Epithelial cell of proximal tubule (primary cell): Measurements from ENCODE around the gene KPNA5. TPM values are rescaled to one million over a fixed set of nuclear protein-coding genes. Genes with fewer than 3 reads are reported as not detected.
"Not testable (repeated sequence)": the region's sequence is repeated elsewhere in the genome, so short reads cannot be mapped to it uniquely, and the experiment has no call there.

Source experiments
- DNase-seq: peaks from one replicate; pipeline ENCODE4 v3.0.0-alpha.2; 2011; ENCODE audit warnings: low read depth
- H3K4me3 ChIP-seq: 2 replicates; pipeline ENCODE4 v1.5.1; 2011; ENCODE audit warnings: low read depth, mild to moderate bottlenecking, low read length
- total RNA-seq: library from RNA; depleted of rRNA; stranded (reverse); fragments of >200 nt; gene quantifications from 2 replicates; pipeline ENCODE4 v1.2.3, GENCODE V29; 2015
- TF ChIP-seq, protein P1 (sequence below): conservative IDR thresholded peaks from 2 replicates; pipeline ENCODE4 v1.5.1; 2012; ENCODE audit warnings: low read depth, mild to moderate bottlenecking, low read length

KPNA5 gene
- total RNA-seq, 1 donor from 2014 or later: 2.5 TPM

DNA sequence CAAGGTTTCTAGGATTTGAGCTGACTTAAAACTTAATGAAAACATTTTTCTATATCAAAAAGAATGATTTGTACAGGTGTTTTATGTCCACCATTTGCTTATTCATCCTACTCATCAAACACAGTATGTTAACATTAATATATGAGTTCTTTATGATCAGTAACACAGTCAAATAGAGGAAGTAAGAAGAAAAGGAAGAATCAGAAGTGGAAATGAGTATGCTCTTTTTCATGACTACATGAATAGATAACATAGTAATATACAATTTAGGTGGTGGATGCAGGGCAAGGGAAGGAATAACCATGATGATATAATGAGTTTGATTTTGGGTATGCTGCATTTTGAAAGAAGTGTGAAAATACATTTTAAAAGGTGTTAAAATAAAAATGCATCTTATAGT lies 16.5 kb downstream of the KPNA5 start:
- TF ChIP-seq, protein P1, sequence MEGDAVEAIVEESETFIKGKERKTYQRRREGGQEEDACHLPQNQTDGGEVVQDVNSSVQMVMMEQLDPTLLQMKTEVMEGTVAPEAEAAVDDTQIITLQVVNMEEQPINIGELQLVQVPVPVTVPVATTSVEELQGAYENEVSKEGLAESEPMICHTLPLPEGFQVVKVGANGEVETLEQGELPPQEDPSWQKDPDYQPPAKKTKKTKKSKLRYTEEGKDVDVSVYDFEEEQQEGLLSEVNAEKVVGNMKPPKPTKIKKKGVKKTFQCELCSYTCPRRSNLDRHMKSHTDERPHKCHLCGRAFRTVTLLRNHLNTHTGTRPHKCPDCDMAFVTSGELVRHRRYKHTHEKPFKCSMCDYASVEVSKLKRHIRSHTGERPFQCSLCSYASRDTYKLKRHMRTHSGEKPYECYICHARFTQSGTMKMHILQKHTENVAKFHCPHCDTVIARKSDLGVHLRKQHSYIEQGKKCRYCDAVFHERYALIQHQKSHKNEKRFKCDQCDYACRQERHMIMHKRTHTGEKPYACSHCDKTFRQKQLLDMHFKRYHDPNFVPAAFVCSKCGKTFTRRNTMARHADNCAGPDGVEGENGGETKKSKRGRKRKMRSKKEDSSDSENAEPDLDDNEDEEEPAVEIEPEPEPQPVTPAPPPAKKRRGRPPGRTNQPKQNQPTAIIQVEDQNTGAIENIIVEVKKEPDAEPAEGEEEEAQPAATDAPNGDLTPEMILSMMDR: no peak
- no peak overlapping the region for H3K4me3 ChIP-seq
- no peak for DNase-seq

GRCh38 chr6:116703888-116704287 lies 22.9 kb downstream of the KPNA5 start:
- H3K4me3 ChIP-seq, DNase-seq: not testable (repeated sequence)

GRCh38 chr6:116705917-116706316 lies 24.9 kb downstream of the KPNA5 start:
- no peak overlapping the region for H3K4me3 ChIP-seq
- no peak for DNase-seq
- TF ChIP-seq, protein P1: no peak

DNA sequence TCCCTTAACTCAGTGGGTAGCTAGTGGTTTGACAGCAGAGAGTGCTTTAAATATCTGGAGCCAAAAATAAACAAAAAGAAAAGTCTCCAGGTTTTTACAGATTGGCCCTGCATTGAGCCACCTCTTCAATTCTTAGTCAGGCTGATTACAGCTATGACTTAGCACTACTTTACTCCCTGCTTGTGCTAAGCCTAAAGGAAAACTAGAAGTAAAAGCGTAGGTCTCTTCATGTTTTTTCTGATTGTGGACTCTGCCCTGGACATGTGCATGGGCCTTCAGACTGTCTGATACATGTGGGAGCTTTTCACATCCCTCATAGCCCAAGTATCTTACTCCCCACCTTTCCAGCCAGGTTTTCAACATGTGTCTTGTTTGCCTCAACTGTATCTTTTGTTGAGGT lies 33.3 kb downstream of the KPNA5 start:
- no peak for DNase-seq
- TF ChIP-seq, protein P1: no peak
- H3K4me3 ChIP-seq: no peak overlapping the region

DNA sequence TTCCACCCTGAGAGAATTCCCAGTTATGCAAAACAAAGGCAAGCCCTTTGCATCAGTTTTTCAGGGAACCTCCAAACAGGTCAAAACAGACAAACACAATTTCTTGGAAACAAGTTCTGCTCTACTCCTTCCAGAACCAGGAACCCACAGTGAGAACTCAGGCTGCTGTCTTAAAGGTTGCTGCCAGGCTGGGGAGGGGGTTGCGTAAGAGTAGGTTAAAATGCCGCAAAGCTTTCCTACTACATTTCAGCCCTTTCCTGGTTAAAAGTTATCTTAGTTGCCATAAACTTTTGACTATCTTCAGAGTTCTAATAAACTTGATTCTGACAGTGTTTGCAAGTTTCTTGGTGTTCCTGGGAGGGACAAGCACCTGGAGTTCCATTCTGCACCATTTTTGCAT lies 33.8 kb downstream of the KPNA5 start:
- DNase-seq: no peak
- H3K4me3 ChIP-seq: no peak overlapping the region
- TF ChIP-seq, protein P1: no peak

- no peak for DNase-seq
- TF ChIP-seq, protein P1: no peak
Observed at GRCh38 chr6:116726947-116727346, 45.9 kb downstream of the KPNA5 start.

DNA sequence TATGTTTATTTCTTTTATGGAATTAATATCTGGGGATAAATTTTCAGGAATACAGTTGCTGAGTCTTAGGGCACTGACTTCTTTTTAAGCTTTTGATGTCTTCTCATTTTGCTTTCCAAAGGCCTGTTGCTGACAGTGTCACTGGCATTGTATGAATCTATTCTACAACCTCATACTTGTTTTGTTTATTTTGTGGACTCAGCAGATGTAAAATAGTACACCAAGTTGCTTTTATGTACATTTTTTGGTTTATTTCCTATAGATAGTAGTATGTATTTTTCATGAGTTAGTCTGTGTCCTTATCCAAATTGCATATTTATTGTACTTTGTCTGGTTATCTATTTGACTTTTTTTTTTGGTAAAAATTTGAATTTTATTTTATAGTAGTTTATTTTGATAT lies 49.5 kb downstream of the KPNA5 start:
- DNase-seq: no peak
- TF ChIP-seq, protein P1: no peak
- no peak overlapping the region for H3K4me3 ChIP-seq

More at GRCh38 chr6:116726947-116727346, 45.9 kb downstream of the KPNA5 start:
- no peak overlapping the region for H3K4me3 ChIP-seq

DNA sequence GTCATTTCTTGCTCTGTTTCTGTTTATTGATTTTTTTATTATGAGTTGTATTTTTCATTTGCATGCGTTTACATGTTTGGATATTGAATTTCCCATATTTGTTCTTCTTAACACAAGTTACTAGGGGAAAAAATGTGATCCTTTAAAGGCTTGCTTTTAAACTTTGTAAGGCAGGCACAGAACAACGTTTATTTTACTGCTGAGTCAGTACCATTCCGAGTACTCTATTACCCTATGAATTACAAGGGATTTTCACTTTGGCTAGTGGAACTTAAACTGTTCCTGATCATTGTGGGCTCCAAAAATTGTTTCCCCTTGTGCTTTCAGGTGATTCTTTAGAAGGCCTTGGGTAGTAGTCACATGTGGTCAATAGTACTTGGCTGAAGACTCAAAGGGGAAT lies 56.0 kb downstream of the KPNA5 start:
- no peak overlapping the region for H3K4me3 ChIP-seq
- TF ChIP-seq, protein P1: no peak
- no peak for DNase-seq

GRCh38 chr6:116740486-116740885 lies 59.5 kb downstream of the KPNA5 start:
- not testable (repeated sequence) for DNase-seq, H3K4me3 ChIP-seq
